ENCODE measurements around the gene MC2R. TPM values are rescaled to one million over a fixed set of nuclear protein-coding genes. Genes with fewer than 3 reads are reported as not detected.

MC2R gene
- total RNA-seq, 1 experiment from 2014 or later = 0.05 TPM

- ChIA-PET CTCF (no interaction called here), POLR2A (no interaction called here)
- ATAC-seq = no peak
- Histone ChIP-seq H3K4me3 (ENCODE audit: low read depth in 2 of 2, low read length in 2 of 2) (no peak overlapping the region), H3K9me3 (ENCODE audit: control insufficient read depth, insufficient read depth, low read depth, low read length) (no peaks in the 10 kb centered on the region), H3K27me3 (ENCODE audit: control insufficient read depth, insufficient read depth, low read length) (no peaks in the 10 kb centered on the region), H3K4me1 (ENCODE audit: control insufficient read depth, insufficient read depth, low read length) (no peaks in the 10 kb centered on the region), H3K27ac (ENCODE audit: low read length) (no peak overlapping the region), H3K36me3 (ENCODE audit: control insufficient read depth, insufficient read depth, low read length) (no peaks in the 10 kb centered on the region)
- no peak for TF ChIP-seq POLR2AphosphoS5 (IDR thresholded peaks at IDR 0.05; ENCODE audit: low read depth, low read length)
- BruUV-seq (replicated peaks) = no TSS peak
- intact Hi-C loops (cut with micrococcal nuclease; ENCODE audit: unreplicated experiment) = no loop called here
- DNase-seq (ENCODE audit: low read depth, low spot score) = no peak
- in situ Hi-C loops (cut with HindIII; ENCODE audit: low pct_unique_long_range_greater_than_20kb, low sequenced_read_pairs) = no loop called here
Measured at GRCh38 chr18:13879492-13879891, 35.8 kb downstream of the MC2R start.

GRCh38 chr18:13878857-13879256, 36.5 kb downstream of the MC2R start:
- intact Hi-C loops (cut with micrococcal nuclease; ENCODE audit: unreplicated experiment) = no loop called here
- TF ChIP-seq, protein P1, sequence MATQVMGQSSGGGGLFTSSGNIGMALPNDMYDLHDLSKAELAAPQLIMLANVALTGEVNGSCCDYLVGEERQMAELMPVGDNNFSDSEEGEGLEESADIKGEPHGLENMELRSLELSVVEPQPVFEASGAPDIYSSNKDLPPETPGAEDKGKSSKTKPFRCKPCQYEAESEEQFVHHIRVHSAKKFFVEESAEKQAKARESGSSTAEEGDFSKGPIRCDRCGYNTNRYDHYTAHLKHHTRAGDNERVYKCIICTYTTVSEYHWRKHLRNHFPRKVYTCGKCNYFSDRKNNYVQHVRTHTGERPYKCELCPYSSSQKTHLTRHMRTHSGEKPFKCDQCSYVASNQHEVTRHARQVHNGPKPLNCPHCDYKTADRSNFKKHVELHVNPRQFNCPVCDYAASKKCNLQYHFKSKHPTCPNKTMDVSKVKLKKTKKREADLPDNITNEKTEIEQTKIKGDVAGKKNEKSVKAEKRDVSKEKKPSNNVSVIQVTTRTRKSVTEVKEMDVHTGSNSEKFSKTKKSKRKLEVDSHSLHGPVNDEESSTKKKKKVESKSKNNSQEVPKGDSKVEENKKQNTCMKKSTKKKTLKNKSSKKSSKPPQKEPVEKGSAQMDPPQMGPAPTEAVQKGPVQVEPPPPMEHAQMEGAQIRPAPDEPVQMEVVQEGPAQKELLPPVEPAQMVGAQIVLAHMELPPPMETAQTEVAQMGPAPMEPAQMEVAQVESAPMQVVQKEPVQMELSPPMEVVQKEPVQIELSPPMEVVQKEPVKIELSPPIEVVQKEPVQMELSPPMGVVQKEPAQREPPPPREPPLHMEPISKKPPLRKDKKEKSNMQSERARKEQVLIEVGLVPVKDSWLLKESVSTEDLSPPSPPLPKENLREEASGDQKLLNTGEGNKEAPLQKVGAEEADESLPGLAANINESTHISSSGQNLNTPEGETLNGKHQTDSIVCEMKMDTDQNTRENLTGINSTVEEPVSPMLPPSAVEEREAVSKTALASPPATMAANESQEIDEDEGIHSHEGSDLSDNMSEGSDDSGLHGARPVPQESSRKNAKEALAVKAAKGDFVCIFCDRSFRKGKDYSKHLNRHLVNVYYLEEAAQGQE (IDR thresholded peaks at IDR 0.05; ENCODE audit: insufficient read depth in 1 of 2, low read depth in 2 of 2, low read length in 1 of 2) = no peak
- TF ChIP-seq SIN3A (IDR thresholded peaks at IDR 0.05; ENCODE audit: borderline replicate concordance, insufficient read depth, low read depth, low read length) (no peak), POLR2AphosphoS5 (IDR thresholded peaks at IDR 0.05; ENCODE audit: low read depth, low read length) (no peak), CTCF (IDR thresholded peaks at IDR 0.05) (no peak), TCF7L2 (IDR thresholded peaks at IDR 0.05; ENCODE audit: low read depth, low read length) (no peak)
- ChIA-PET CTCF (no interaction called here), POLR2A (no interaction called here)
- H3K27me3 ChIP-seq (ENCODE audit: control insufficient read depth, insufficient read depth, low read length) = no peaks in the 10 kb centered on the region
- H3K36me3 ChIP-seq (ENCODE audit: control insufficient read depth, insufficient read depth, low read length) = no peaks in the 10 kb centered on the region
- no peaks in the 10 kb centered on the region for H3K9me3 ChIP-seq (ENCODE audit: control insufficient read depth, insufficient read depth, low read depth, low read length)
- no peak overlapping the region for H3K4me3 ChIP-seq (ENCODE audit: low read depth in 2 of 2, low read length in 2 of 2)
- H3K27ac ChIP-seq (ENCODE audit: low read length) = no peak overlapping the region
- ATAC-seq (no peak), DNase-seq (ENCODE audit: low read depth, low spot score) (no peak)
- BruUV-seq (replicated peaks) = no TSS peak
- H3K4me1 ChIP-seq (ENCODE audit: control insufficient read depth, insufficient read depth, low read length) = no peaks in the 10 kb centered on the region
- in situ Hi-C loops (cut with HindIII; ENCODE audit: low pct_unique_long_range_greater_than_20kb, low sequenced_read_pairs) = no loop called here

DNA sequence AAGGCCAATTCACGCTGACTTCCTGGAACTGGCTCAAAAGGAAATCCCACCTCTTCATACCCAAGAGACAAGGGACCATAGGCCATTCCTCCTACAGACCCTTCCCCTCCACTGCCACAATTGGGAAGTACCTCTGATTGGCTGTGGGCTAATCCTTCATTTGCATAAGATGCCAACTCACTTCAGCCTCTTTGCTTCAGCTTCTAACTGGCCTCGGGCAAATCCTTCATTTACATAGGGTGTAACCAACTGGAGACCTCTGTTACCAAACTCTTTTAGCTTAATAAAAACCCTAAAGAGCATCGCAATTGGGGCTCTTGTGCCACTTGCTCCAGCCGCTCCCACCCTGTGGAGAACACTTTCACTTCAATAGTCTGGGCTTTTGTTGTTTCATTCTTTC, 38.2 kb downstream of the MC2R start:
- no peaks in the 10 kb centered on the region for H3K27me3 ChIP-seq (ENCODE audit: control insufficient read depth, insufficient read depth, low read length)
- no peaks in the 10 kb centered on the region for H3K36me3 ChIP-seq (ENCODE audit: control insufficient read depth, insufficient read depth, low read length)
- H3K27ac ChIP-seq (ENCODE audit: low read length) = no peak overlapping the region
- CTCF ChIA-PET = no interaction called here
- TF ChIP-seq CTCF (IDR thresholded peaks at IDR 0.05) (no peak), SIN3A (IDR thresholded peaks at IDR 0.05; ENCODE audit: borderline replicate concordance, insufficient read depth, low read depth, low read length) (no peak), POLR2AphosphoS5 (IDR thresholded peaks at IDR 0.05; ENCODE audit: low read depth, low read length) (no peak), TCF7L2 (IDR thresholded peaks at IDR 0.05; ENCODE audit: low read depth, low read length) (no peak)
- TF ChIP-seq, protein P1 (IDR thresholded peaks at IDR 0.05; ENCODE audit: insufficient read depth in 1 of 2, low read depth in 2 of 2, low read length in 1 of 2) = no peak
- no peaks in the 10 kb centered on the region for H3K9me3 ChIP-seq (ENCODE audit: control insufficient read depth, insufficient read depth, low read depth, low read length)
- BruUV-seq (replicated peaks) = no TSS peak
- in situ Hi-C loops (cut with HindIII; ENCODE audit: low pct_unique_long_range_greater_than_20kb, low sequenced_read_pairs) = no loop called here
- H3K4me3 ChIP-seq (ENCODE audit: low read depth in 2 of 2, low read length in 2 of 2) = no peak overlapping the region
- intact Hi-C loops (cut with micrococcal nuclease; ENCODE audit: unreplicated experiment) = no loop called here
- H3K4me1 ChIP-seq (ENCODE audit: control insufficient read depth, insufficient read depth, low read length) = no peaks in the 10 kb centered on the region
- POLR2A ChIA-PET = no interaction called here
- DNase-seq (ENCODE audit: low read depth, low spot score) = no peak
- no peak for ATAC-seq

All from Panc1 (cell line).